H9 (cell line): Measurements from ENCODE around the gene GTPBP4. TPM values are rescaled to one million over a fixed set of nuclear protein-coding genes. Genes with fewer than 3 reads are reported as not detected.
A peak's percentile ranks its signal among the peaks of the same experiment; 100 is the strongest.

Experiments used
- DNase-seq: peaks from one replicate; pipeline ENCODE4 v3.0.0-alpha.2; 2017
- H2AFZ ChIP-seq: one replicate; pipeline ENCODE4 v1.6.1; 2013; ENCODE audit warnings: mild to moderate bottlenecking, low read length, control low read depth, moderate library complexity
- H2AK5ac ChIP-seq: 2 replicates; pipeline ENCODE4 v1.6.1; 2013; ENCODE audit warnings: low read length, control low read depth, mixed read lengths; ENCODE audit not compliant: insufficient read length
- H2BK120ac ChIP-seq: one replicate; pipeline ENCODE4 v1.6.1; 2013; ENCODE audit warnings: low read depth, mild to moderate bottlenecking, low read length, control low read depth, inconsistent platforms; ENCODE audit not compliant: poor library complexity, severe bottlenecking
- H2BK12ac ChIP-seq: 2 replicates; pipeline ENCODE4 v1.6.1; 2013; ENCODE audit warnings: low read length, control low read depth, mixed read lengths, low read depth; ENCODE audit not compliant: insufficient read length
- H2BK15ac ChIP-seq: 2 replicates; pipeline ENCODE4 v1.6.1; 2013; ENCODE audit warnings: low read depth, low read length, control low read depth
- H2BK20ac ChIP-seq: one replicate; pipeline ENCODE4 v1.6.1; 2013; ENCODE audit warnings: low read depth, mild to moderate bottlenecking, low read length, control low read depth, inconsistent platforms; ENCODE audit not compliant: poor library complexity, severe bottlenecking
- H2BK5ac ChIP-seq: 2 replicates; pipeline ENCODE4 v1.6.1; 2013; ENCODE audit warnings: low read length, control low read depth, mixed read lengths; ENCODE audit not compliant: insufficient read length
- H3K14ac ChIP-seq: 2 replicates; pipeline ENCODE4 v1.6.1; 2013; ENCODE audit warnings: low read length, control low read depth; ENCODE audit not compliant: insufficient read depth
- H3K18ac ChIP-seq: 2 replicates; pipeline ENCODE4 v1.6.1; 2013; ENCODE audit warnings: low read depth, mild to moderate bottlenecking, mixed read lengths, low read length, control low read depth; ENCODE audit not compliant: insufficient read length
- H3K23ac ChIP-seq: 2 replicates; pipeline ENCODE4 v1.6.1; 2013; ENCODE audit warnings: low read length, control low read depth, mixed read lengths, low read depth; ENCODE audit not compliant: insufficient read length
- H3K23me2 ChIP-seq: 2 replicates; pipeline ENCODE4 v1.6.1; 2013; ENCODE audit warnings: low read depth, mild to moderate bottlenecking, mixed read lengths, low read length, control low read depth; ENCODE audit not compliant: insufficient read length, poor library complexity, severe bottlenecking
- H3K27ac ChIP-seq: 2 replicates; pipeline ENCODE4 v1.5.1; 2013; ENCODE audit warnings: low read length, control low read depth, mixed read lengths, low read depth; ENCODE audit not compliant: insufficient read length
- H3K27me3 ChIP-seq: 2 replicates; pipeline ENCODE4 v1.6.1; 2013; ENCODE audit warnings: low read length, control low read depth, inconsistent platforms; ENCODE audit not compliant: insufficient read depth
- H3K4ac ChIP-seq: 2 replicates; pipeline ENCODE4 v1.6.1; 2013; ENCODE audit warnings: low read depth, mild to moderate bottlenecking, control low read depth, inconsistent platforms, low read length, moderate library complexity
- H3K4me1 ChIP-seq: 2 replicates; pipeline ENCODE4 v1.6.1; 2013; ENCODE audit warnings: low read length, control low read depth, inconsistent platforms; ENCODE audit not compliant: insufficient read depth
- H3K4me2 ChIP-seq: 2 replicates; pipeline ENCODE4 v1.6.1; 2013; ENCODE audit warnings: low read length, control low read depth, mixed read lengths; ENCODE audit not compliant: insufficient read length, insufficient read depth
- H3K56ac ChIP-seq: 2 replicates; pipeline ENCODE4 v1.6.1; 2013; ENCODE audit warnings: low read depth, mild to moderate bottlenecking, mixed read lengths, low read length, control low read depth; ENCODE audit not compliant: insufficient read length
- H3K79me1 ChIP-seq: 2 replicates; pipeline ENCODE4 v1.6.1; 2013; ENCODE audit warnings: low read depth, mild to moderate bottlenecking, moderate library complexity, low read length, control low read depth, inconsistent platforms; ENCODE audit not compliant: insufficient read depth, poor library complexity, severe bottlenecking
- H3K79me2 ChIP-seq: 2 replicates; pipeline ENCODE4 v1.6.1; 2013; ENCODE audit warnings: low read length, control low read depth, inconsistent platforms; ENCODE audit not compliant: insufficient read depth
- H3K9ac ChIP-seq: 2 replicates; pipeline ENCODE4 v1.6.1; 2013; ENCODE audit warnings: low read length, control low read depth, mixed read lengths; ENCODE audit not compliant: insufficient read length; ENCODE audit errors: extremely low read depth
- H3K9me3 ChIP-seq: one replicate; pipeline ENCODE4 v1.6.1; 2013; ENCODE audit warnings: low read depth, low read length, inconsistent platforms; ENCODE audit not compliant: control insufficient read depth
- H3T11ph ChIP-seq: one replicate; pipeline ENCODE4 v1.6.1; 2013; ENCODE audit warnings: mild to moderate bottlenecking, low read length, control low read depth, inconsistent platforms
- H4K20me1 ChIP-seq: one replicate; pipeline ENCODE4 v1.6.1; 2013; ENCODE audit not compliant: control insufficient read depth, insufficient read length, insufficient read depth
- H4K5ac ChIP-seq: 2 replicates; pipeline ENCODE4 v1.6.1; 2013; ENCODE audit warnings: low read depth, mild to moderate bottlenecking, mixed read lengths, low read length, control low read depth; ENCODE audit not compliant: insufficient read length
- H4K8ac ChIP-seq: replicated peaks from 2 replicates; pipeline ENCODE4 v1.6.1; 2013; ENCODE audit warnings: low read length, control low read depth, mixed read lengths, low read depth; ENCODE audit not compliant: insufficient read length
- H4K91ac ChIP-seq: 2 replicates; pipeline ENCODE4 v1.6.1; 2013; ENCODE audit warnings: low read depth, mild to moderate bottlenecking, moderate library complexity, mixed read lengths, low read length, control low read depth; ENCODE audit not compliant: insufficient read length
- H3K27ac Mint-ChIP-seq, 3 experiments: 2 replicates in 2 of 3; 3 replicates in 1 of 3; pipeline ENCODE4 v1.8.0; 2020 to 2021; ENCODE audit warnings: mixed read lengths in 3 of 3, mild to moderate bottlenecking in 1 of 3, moderate library complexity in 1 of 3
- H3K27me3 Mint-ChIP-seq: 2 replicates; pipeline ENCODE4 v1.8.0; 2021; ENCODE audit warnings: low read depth, mild to moderate bottlenecking, moderate library complexity, mixed read lengths
- H3K36me3 Mint-ChIP-seq, 3 experiments: 2 replicates in 2 of 3; 3 replicates in 1 of 3; pipeline ENCODE4 v1.8.0; 2020 to 2021; ENCODE audit warnings: low read depth in 3 of 3, mixed read lengths in 3 of 3; ENCODE audit not compliant: insufficient read depth in 1 of 3
- H3K4me1 Mint-ChIP-seq, 2 experiments: 2 replicates each; pipeline ENCODE4 v1.8.0; 2020; ENCODE audit warnings: mixed read lengths in 2 of 2
- H3K4me3 Mint-ChIP-seq, 2 experiments: 2 replicates in 1 of 2; 3 replicates in 1 of 2; pipeline ENCODE4 v1.8.0; 2020 to 2021; ENCODE audit warnings: mild to moderate bottlenecking in 2 of 2, mixed read lengths in 2 of 2, moderate library complexity in 1 of 2
- H3K9me3 Mint-ChIP-seq, 2 experiments: 2 replicates in 1 of 2; 3 replicates in 1 of 2; pipeline ENCODE4 v1.8.0; 2020; ENCODE audit warnings: mild to moderate bottlenecking in 2 of 2, mixed read lengths in 2 of 2, moderate library complexity in 1 of 2
- CTCF ChIP-seq: fragments of 200-600 bp; sonication (generic); conservative IDR thresholded peaks from 3 replicates; pipeline ENCODE4 v1.8.0; 2021; ENCODE audit warnings: antibody characterized with exemption, mild to moderate bottlenecking
- WGBS: extraction: QIAGEN DNeasy Blood & Tissue Kit; methylation state at CpG from one replicate; pipeline ENCODE4 v1.1.7; 2013; ENCODE audit warnings: missing lambda C conversion rate, low lambda C conversion rate, mixed read lengths; ENCODE audit not compliant: insufficient read length; ENCODE audit errors: extremely low coverage; 5-methylcytosine and 5-hydroxymethylcytosine counted together
- total RNA-seq: library from RNA; stranded (reverse); gene quantifications from 2 replicates; pipeline ENCODE4 v1.2.1, GENCODE V29; 2021

The GTPBP4 gene
- total RNA-seq, 1 experiment from 2014 or later = 134 TPM

GRCh38 chr10:938941-939678 lies 49.1 kb upstream of the GTPBP4 start:
- Histone ChIP-seq H4K91ac (no peak overlapping the region), H3K56ac (no peak overlapping the region), H2BK120ac (no peak overlapping the region), H2BK20ac (no peak overlapping the region), H3K27me3 (no peaks in the 10 kb centered on the region), H3T11ph (no peak overlapping the region), H3K4me2 (no peak overlapping the region), H4K8ac (no peak overlapping the region), H3K4me1 (no peaks in the 10 kb centered on the region), H3K14ac (no peak overlapping the region), H3K79me1 (no peaks in the 10 kb centered on the region), H3K18ac (no peak overlapping the region), H2BK12ac (no peak overlapping the region), H3K23ac (no peak overlapping the region), H2BK15ac (no peak overlapping the region), H2AK5ac (no peak overlapping the region), H4K20me1 (no peaks in the 10 kb centered on the region), H3K9ac (no peak overlapping the region), H3K4ac (no peak overlapping the region), H3K9me3 (no peaks in the 10 kb centered on the region), H2BK5ac (no peak overlapping the region), H3K23me2 (no peaks in the 10 kb centered on the region), H4K5ac (no peak overlapping the region), H3K79me2 (no peaks in the 10 kb centered on the region), H3K27ac (no peak overlapping the region), H2AFZ (no peak overlapping the region)
- no peak for DNase-seq
- TF ChIP-seq CTCF = no peak
- Mint-ChIP-seq H3K9me3 (no peaks in the 10 kb centered on the region; a peak in 1 of 5 replicates), H3K36me3 (no peaks in the 10 kb centered on the region), H3K4me3 (no peak overlapping the region), H3K27me3 (peaks cover 2% of the 10 kb centered on the region), H3K27ac (peak overlapping the region in 1 of 3 experiments; percentile 63; a peak in 1 of 7 replicates), H3K4me1 (peaks cover 6 to 10% of the 10 kb centered on the region in 2 experiments)
- no CpG with 5 or more reads among the region's 10 CpGs for WGBS
